22Rv1 (cell line): ENCODE data around the gene DDX5.

Experiments
- CTCF ChIP-seq: fragments of 450-650 bp; IDR thresholded peaks from 2 replicates; pipeline ENCODE4 v1.5.1; 2017; ENCODE audit warnings: mild to moderate bottlenecking
- ZFX ChIP-seq: fragments of 450-650 bp; IDR thresholded peaks from 2 replicates; pipeline ENCODE4 v1.6.1; 2017; ENCODE audit warnings: antibody characterized with exemption, borderline replicate concordance

GRCh38 chr17:64500862-64501765 is 5.0 kb downstream of the DDX5 start:
- TF ChIP-seq CTCF (no peak), ZFX (no peak)
